Skeletal muscle cell (primary cell): ENCODE results near the gene MYO16.
"Not testable (repeated sequence)": the region's sequence is repeated elsewhere in the genome, so short reads cannot be mapped to it uniquely, and the experiment has no call there.

Experiments
- DNase-seq: peaks from one replicate; pipeline ENCODE4 v3.0.0-alpha.2; 2010; ENCODE audit warnings: low read depth
- H3K4me3 ChIP-seq: 2 replicates; pipeline ENCODE4 v1.5.1; 2011; ENCODE audit warnings: low read depth, mild to moderate bottlenecking, control low read depth, low read length, moderate library complexity

MYO16 gene

DNA sequence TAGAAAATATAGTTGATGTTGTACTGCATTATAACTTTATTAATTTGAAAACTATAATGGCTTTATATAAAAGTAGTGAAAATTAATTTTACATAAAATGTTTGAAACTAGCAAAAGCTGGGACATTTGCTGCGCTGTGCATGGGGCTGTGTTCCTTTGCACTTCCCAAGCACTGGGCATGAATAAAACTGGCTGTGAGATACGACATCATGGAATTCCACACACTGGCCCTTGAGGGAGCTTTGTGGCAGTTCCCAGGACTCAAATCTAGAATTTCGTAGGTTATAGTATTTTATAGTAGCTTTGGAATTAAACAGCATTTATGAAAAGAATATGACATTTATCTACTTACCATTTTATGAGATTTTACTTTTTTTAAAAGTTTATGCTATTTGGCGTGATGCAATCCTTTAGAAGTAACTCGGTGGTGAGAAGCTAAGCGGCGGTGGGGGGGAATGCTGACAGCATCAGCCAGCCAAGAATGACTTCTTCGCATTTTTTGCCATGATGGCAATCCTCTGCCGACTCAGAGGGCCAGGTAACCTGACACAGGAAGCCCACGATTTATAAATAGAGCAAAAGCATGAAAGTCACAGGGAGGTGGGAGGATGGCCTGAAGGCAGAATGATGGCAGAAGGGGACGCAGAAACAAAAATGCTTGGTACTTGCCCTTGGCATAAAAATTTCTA, 553.5 kb downstream of the MYO16 start:
- DNase-seq, result no peak
- H3K4me3 ChIP-seq, result no peak overlapping the region

DNA sequence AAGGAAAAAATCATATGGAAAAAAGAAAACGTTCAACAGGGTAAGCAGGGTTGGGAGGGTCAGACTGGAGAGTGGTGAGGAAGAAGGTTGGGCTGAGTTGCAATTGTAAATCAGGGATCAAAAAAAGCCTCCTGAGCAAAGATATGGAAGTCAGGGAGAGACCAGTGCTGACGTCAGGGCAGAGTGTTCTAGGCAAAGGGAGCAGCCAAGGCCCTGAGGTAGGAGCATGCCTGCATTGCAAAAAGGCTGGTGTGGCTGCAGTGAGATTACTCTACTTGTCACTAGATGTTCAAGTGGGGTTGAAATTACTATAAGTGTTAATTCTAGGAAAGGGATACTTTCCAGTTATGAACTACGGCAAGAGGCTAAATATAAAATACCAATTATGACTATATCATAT, 562.0 kb downstream of the MYO16 start:
- no peak overlapping the region for H3K4me3 ChIP-seq

DNA sequence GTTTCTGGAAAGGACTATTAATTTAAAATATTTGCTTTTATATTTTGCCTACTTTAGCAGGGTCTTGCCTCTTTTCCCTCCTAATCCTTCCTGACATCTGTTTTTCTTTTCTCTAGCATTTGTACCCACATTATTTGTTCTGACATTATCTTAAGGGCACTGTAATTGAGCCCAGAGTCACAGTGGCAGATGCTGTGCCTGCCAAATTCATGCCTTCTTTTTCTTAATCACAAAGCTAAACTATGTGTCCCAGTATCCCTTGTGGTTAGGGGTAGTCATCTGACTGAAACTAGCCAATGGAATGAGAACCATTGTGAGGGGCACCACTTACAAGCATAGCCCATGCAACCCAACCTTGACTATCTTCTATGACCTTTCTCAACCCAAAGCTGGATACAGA, 562.9 kb downstream of the MYO16 start:
- no peak for DNase-seq

More for the DNA sequence above, 562.0 kb downstream of the MYO16 start:
- DNase-seq, result no peak

DNA sequence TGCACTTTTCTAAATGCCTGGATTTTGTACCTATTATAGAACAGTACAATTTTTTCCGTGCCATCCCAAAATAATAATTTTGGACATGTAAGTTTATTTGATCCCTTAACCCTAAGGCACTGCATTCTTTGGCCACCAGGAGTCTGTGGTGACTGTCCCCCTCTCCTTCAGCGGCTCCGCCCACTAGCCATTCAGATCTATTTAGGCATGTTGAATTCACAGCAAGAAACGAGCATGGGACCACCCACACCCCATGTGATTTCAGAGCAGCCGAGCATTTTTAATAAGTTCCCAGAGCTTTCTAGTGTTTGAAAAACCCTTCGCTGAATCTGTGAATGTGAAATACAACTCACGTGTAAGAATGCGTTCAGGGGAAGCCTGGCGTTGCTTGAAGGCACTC, 567.5 kb downstream of the MYO16 start:
- no peak for DNase-seq
- H3K4me3 ChIP-seq, result no peak overlapping the region

More for the DNA sequence above, 562.9 kb downstream of the MYO16 start:
- no peak overlapping the region for H3K4me3 ChIP-seq

DNA sequence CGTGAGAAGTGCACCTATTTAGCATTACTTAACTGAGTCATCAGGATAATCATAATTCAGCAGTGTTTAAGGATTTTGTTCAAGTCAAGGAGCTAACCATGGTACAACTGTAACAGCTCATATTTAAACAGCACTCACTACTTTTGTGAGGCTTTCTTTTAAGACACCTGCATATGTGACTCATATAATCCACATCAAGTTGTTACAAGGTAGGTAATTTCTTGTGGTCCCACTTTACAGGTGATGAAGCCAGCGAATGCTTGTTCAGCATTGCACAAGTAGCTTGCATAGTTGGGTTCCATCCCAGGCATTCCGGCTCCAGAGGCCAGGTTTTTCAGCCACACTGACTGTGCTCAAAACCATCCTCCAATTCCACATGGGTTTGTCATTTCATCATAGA, 569.2 kb downstream of the MYO16 start:
- DNase-seq, result no peak
- H3K4me3 ChIP-seq, result no peak overlapping the region

DNA sequence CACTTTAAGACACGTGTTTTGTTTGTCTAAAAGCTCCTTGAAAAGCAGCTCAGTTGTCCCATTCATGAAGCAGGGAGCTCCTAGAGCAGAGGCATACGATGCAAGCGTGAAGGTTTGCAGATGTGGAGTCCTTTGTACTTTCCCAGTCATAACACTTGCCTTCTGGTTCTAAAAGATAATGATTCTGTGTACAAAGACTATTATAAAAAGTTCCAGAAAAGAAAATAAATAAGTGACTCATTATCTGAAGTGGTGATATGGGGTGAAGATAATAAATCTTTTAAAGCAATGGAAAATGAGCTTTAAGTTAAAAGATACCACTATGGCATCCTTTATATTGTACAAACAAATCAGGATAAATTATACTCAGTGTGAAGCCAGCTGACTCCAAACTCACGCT, 569.9 kb downstream of the MYO16 start:
- H3K4me3 ChIP-seq, result no peak overlapping the region
- no peak for DNase-seq

DNA sequence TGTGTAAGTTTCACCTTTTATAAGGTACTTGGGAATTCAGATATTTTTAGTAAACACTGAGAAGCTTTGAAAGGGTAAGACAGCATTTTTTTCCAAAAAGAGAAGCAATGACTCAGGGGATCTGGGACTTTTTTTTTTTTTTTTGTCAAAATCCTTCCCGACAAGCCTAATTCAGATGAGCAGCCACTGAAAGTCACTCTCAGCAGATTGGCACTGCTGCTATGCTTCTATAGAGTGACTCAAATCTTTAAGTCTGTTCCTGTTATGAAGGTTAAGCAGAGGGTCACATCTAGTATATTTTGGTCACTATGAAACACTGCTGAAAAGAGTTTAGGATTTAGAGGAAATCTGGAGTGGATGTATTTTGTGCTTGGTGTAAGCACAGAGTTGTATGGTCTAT, 571.1 kb downstream of the MYO16 start:
- no peak for DNase-seq
- H3K4me3 ChIP-seq, result no peak overlapping the region

DNA sequence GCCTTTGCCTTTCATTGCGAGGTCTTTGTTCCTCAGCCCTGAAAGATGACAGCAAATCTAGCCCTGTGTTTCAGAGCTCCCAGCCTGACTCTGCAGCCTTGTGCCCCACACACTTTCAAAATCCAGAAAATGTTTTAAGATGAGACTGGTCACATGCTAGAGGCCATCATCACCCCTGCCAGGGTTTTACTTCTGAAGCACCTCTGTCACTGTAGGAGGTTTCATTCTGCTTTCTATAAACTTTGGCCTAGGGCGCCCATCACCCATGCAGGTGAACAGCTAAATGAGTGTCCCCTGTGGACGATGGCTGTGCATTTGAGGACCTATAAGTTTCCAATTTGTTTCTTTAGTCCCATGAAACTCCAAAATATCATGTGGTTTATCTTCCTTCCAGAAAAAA, 574.2 kb downstream of the MYO16 start:
- DNase-seq, result no peak
- H3K4me3 ChIP-seq, result no peak overlapping the region

DNA sequence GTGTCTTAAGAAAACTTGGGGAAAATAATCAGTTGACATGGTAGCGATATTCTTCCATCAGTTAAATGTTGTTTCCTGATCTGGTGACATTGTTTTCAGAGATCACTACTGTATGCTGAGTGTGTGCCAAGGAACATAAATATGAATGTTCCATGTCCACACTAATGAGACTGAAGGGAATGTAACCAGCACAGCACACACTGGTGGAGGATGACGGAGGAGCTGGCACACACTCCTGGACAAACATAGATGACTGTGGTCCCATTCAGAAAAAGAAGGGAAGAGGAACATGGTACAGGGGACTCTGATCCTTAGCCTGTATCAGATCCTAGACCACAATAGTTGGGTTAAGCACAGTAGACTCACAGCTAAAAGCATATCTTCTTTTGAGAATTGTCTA, 574.8 kb downstream of the MYO16 start:
- H3K4me3 ChIP-seq, result no peak overlapping the region
- DNase-seq, result no peak

DNA sequence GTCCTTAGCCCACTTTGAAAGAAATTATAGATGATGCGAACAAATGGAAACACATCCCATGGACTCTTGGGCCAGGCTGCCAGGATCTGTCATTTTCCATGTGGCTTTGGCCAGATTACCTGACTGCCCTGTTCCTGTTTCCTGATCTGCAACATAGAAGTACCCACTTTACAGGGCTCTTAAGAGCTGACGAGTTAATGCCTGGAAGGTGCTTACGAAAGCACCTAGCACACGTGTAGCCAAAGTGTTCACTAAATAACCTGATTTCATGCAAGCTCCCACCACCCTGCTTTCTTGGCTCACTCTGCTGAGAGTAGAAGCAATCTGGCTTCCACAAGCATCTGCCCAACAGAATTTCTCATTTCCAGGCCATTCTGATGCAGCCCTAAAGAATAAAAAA, 575.2 kb downstream of the MYO16 start:
- DNase-seq, result no peak

DNA sequence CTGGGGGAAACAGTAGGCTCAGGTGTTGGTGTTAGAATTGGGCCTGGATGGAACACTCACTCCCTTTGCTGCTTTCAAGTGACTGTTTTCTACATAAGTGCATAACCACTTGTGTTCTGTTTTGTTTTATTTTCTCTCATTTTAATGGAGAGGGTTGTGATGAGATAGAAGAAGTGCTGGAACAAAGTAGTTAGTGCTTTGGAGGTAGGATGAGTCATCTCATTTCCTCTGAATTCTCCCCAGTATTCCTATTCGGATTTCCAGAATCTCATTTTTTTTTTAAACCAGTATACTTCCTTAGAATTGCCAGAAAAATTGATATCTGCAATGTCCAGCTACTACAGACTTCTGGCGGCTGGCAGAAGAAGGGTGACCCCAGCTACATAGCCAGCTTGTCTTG, 575.9 kb downstream of the MYO16 start:
- DNase-seq, result no peak
- H3K4me3 ChIP-seq, result no peak overlapping the region

More for the DNA sequence above, 575.2 kb downstream of the MYO16 start:
- H3K4me3 ChIP-seq, result no peak overlapping the region

DNA sequence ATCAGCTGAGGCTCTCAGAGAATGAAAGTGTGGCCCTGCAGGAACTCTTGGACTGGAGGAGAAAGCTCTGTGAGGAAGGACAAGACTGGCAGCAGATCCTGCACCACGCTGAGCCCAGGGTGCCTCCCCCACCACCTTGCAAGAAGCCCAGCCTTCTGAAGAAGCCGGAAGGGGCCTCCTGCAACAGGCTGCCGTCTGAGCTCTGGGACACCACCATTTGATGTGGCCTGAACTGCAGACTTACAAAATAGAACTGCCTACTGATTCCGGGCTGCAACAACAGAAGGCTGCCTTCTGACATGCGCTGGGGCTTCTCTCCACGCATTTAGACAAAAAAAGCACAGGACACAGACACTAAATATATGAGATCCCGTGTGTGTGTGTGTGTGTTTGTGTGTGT, 577.2 kb downstream of the MYO16 start:
- H3K4me3 ChIP-seq, result no peak overlapping the region

DNA sequence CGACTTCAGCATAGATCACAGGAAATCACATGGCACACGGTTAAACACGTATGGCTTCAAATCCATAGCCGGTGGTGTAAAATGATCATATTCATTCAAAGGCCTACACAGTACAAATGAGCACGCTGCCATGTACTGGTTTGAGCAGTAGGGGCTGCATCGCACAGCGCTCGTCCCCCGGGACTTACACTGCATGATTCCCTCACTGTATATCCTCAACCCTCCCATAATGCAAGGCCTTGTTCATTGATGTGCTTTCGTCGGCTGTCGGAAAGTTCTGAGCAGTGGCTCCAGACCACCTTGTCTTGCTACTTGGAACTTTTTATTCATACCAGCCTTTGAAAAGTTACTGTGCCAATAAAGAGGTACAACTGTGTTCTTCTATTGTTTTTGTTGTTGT, 578.2 kb downstream of the MYO16 start:
- no peak overlapping the region for H3K4me3 ChIP-seq

More for the DNA sequence above, 577.2 kb downstream of the MYO16 start:
- DNase-seq, result no peak

DNA sequence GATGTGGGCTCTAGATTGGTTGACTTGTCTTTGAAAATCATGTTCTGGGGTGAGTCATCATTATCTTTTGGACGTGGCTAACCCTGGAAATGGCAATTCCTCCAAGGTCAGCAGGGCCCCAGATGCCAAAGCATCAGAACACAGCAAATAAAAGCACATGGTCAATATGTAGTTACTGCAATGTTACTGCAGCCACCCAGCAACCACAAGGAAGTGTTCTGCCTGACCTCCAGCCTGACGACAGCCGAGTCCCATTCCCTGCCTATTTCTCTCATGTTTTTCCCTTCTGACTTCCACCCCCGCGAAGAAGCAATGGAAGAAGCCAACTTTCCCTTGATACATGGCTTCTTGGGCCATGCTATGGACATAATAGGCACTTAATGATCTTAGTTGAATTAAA, 579.1 kb downstream of the MYO16 start:
- no peak overlapping the region for H3K4me3 ChIP-seq
- DNase-seq, result no peak

More for the DNA sequence above, 578.2 kb downstream of the MYO16 start:
- no peak for DNase-seq

DNA sequence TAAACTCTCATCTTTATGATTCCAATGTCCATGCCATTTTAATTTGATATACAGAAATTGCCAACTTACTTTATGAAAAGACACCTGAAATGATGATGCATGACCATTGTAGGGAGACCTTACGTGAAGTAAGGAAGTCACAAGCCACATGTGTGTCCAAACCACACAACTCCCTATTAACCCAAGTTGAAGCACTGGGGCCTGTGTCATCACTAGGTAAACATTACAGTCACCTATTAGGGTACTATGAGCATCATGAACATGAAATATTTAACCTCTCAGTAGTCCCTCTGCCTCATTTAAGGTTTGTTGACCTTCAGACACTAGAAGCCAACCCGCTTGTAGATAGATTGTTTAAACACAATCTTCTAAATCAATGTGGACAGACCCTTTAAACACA, 580.1 kb downstream of the MYO16 start:
- no peak overlapping the region for H3K4me3 ChIP-seq
- no peak for DNase-seq

DNA sequence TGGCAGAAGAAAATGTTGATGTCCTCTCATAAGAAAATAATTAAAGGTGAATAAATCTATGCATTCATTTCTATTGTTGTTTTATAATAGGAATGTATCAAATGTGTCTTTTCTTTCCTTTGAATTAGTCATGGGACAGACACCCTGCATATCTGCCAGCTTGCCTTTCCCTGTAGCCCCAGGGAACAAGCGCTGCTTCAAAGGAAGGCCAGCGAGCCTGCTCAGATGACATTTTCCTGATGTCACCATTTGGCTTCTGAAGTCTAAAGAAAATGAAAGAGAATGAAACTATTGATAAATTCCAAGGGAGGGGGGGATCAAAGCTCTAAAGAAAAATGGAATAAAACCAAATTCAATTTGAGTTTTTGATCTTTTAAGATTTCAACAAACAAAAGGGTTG, 582.2 kb downstream of the MYO16 start:
- no peak for DNase-seq
- H3K4me3 ChIP-seq, result no peak overlapping the region

DNA sequence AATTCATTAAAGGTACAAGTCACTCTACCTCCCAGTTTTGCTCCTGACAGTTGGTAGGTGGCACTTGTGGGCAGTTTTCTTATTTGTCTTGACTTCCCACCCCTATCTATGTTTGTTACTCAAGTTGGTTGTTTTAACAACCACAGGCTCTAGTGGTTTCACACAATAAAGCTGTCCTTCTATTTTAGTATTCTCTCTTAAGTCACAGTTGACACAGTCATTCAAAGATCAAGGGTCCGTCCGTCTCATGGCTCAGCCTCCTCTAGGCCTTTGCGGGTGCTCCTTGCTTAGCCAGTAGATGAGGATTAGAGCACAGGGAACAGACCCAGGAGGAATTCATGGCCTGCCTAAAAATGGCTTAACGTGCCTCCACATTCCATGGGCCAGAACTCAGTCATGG, 583.2 kb downstream of the MYO16 start:
- DNase-seq, result no peak
- no peak overlapping the region for H3K4me3 ChIP-seq

DNA sequence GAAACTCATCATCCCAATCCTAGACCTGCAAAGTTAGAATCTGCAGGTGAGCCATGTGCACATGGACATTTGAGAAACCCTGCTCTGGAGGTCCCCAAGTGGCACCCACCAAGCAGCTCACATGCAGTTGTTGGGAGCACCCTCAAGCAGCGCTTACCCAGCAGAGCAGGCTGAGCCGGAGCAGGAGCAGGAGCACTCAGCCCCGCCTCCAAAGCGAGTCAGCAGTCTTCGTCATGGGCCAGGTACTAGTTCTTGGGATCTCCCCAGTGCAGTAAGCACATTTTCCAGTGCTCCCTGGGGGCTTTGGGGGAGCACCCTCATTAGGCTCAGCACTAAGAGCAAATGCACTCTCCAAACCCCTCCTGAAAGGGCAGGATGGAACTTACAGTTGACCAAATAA, 584.3 kb downstream of the MYO16 start:
- no peak for DNase-seq
- no peak overlapping the region for H3K4me3 ChIP-seq

DNA sequence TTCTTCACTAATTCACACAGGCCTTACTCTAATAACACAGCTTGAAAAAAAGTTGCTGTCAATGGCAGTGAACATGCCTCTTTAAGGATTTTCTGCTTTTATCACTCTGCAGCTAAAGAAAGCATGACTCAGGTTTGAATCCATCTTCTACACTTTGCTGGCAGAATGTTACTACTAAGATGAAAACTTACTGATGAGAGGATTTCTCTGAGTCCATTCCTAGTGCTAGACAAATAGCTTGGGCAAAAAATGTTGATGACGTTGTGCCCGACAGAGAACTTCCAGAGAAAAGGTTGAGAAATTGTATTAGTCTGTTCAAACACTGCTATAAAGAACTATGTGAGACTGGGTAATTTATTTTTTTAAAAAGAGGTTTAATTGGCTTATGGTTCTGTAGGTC, 585.0 kb downstream of the MYO16 start:
- no peak for DNase-seq
- H3K4me3 ChIP-seq, result no peak overlapping the region

DNA sequence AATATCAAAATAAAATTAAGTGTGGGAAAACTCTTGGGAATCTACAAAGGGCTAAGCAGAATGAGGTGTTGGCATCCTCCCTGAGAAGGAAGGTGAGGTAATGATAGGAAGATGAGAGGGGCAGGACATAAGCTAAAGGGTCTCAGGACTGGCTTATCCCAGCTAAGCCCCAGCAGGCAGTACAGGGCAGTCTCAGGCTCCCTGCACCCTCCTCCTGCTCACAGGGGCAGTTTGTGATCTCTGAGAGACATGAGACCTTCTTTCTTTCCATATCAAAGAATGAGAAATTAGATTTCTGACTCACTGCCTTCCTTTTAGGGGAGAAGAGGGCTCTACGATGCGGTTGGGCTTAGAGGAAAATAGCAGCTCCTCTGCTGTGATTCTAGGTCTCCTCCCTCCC, 586.0 kb downstream of the MYO16 start:
- DNase-seq, result no peak
- no peak overlapping the region for H3K4me3 ChIP-seq

DNA sequence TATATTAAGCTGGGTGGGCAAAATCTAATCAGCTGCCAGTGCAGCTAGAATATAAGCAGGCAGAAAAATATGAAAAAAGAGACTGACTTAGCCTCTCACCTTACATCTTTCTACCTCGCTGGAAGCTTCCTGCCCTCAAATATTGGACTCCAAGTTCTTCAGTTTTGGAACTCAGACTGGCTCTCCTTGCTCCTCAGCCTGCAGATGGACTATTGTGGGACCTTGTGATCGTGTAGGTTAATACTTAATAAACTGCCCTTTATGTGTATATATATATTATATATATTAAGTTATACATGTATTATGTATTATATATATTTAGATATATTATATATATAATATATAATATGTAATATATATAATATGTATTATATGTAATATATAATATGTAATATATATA, 588.1 kb downstream of the MYO16 start:
- not testable (repeated sequence) for H3K4me3 ChIP-seq, DNase-seq

DNA sequence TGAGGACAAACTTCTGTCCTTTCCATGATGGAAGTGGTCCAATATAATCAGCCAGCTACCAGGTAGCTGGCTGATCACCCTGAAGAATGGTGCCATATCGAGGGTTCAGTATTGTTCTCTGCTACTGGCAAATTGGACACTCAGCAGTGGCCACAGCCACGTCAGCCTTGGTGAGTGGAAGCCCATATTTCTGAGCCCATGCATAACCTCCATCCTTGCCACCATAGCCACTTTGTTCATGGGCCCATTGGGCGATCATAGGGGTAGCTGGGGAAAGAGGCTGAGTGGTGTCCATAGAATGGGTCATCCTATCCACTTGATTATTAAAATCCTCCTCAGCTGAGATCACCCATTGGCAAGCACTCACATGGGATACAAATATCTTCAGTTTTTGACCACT, 591.2 kb downstream of the MYO16 start:
- no peak overlapping the region for H3K4me3 ChIP-seq
- DNase-seq, result no peak
